ENCODE measurements around the gene CHL1. TPM values are rescaled to one million over a fixed set of nuclear protein-coding genes. Genes with fewer than 3 reads are reported as not detected.

CHL1 gene
- total and polyA plus RNA-seq, 2 of the 8 experiments (the other 6 are each of a cell fraction or from before 2014, with no cell fraction given): 0.05 to 0.99 TPM

GRCh38 chr3:452221-452620, 255.7 kb downstream of the CHL1 start (continued):
- TF ChIP-seq NRF1 (IDR thresholded peaks at IDR 0.05; ENCODE audit: low read depth, low read length): no peak
